Measurements from ENCODE around the gene RAB4A.
"Not testable (repeated sequence)": the region's sequence is repeated elsewhere in the genome, so short reads cannot be mapped to it uniquely, and the experiment has no call there.

The RAB4A gene

DNA sequence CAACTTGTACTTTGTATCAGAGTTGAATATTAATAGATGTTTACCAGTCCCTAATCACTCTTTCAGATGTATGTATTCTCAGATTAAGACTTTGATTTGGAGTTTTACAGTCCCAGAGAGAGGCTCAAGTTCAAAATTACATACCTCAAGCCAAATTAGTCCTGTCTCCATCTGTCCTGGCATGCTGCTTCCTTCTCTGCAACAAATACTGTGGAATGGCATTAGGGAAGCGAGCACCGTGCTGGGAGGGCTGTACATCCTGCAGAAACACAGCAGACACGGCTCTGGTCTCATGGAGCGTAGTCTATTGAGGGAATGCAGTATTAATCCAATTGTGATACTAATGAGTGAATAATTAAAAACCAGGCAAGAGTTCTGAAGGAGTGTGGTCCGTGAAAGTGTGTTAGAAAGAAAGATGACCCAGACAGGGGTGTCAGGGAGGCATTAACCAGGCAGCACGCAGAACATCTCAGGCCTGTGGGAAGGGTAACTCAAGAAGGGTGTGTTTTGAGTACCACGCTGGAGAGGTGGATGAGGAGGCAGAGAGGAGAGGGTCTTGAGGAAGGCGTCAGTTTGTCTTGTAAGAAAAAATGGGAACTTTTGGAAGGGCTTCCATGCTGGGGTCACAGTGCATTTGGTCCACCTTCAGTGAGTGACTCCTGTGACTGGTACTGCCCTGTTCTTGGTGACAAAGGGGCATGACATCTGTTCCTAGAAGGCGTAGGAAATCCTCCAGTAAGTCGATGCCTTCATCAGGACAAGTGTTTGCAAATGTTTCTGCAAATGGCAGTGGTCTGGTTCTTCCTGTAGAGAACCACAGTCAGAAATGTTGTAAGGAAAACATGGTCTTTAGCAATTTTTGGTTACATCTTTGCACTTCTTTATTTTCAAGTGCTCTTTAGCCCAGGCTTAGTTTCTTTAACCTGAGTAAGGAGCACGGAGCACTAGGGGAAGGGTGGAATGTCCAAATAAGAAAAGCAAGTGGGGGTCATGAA, 1.6 kb downstream of the RAB4A start:
- DNase-seq (ENCODE audit: low spot score): peak; percentile 54

DNA sequence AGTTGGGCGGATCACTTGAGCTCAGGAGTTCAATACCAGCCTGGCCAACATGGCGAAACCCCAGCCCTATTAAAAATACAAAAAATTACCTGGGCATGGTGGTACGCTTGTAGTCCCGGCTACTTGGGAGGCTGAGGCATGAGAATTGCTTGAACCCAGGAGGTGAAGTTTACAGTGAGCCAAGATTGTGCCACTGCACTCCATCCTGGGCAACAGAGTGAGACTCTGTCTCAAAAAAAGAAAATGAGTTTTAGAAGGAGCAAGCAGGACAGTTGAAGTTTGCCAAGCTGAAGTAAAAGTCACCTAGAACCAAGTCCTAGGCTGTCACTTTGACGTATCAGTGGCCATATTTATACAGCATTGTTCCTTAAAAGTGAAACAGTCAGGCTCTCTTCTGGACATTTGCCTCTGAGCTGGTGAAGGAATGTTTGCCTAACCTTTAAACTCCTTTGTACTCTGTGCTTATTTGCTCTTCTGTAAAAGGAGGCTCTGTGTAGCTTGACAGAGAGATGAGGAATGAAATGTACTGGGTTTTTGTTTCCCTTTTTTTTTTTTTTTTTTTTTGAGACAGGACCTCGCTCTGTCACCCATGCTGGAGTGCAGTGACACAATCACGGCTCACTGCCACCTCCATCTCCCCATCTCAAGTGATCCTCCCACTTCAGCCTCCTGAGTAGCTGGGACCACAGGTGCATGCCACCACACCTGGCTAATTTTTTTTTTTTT, 2.8 kb downstream of the RAB4A start:
- DNase-seq (ENCODE audit: low spot score): no peak

DNA sequence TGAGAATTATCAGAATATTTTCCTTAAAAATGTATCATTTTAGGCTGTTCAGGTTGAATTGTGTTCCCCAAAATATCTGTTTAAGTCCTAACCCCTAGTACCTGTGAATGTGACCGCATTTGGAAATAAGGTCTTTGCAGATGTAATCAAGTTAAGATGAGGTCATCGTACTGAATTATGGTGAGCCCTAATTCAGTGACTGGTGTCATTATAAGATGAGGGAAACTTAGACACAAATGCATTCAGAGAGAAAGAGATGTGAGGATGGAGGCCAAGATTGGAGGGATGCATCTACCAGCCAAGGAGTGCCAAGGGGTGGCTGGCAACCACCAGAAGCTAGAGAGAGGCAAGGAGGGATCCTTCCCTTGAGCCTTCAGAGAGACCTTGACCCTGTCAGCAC, 4.1 kb downstream of the RAB4A start:
- DNase-seq (ENCODE audit: low spot score): no peak

DNA sequence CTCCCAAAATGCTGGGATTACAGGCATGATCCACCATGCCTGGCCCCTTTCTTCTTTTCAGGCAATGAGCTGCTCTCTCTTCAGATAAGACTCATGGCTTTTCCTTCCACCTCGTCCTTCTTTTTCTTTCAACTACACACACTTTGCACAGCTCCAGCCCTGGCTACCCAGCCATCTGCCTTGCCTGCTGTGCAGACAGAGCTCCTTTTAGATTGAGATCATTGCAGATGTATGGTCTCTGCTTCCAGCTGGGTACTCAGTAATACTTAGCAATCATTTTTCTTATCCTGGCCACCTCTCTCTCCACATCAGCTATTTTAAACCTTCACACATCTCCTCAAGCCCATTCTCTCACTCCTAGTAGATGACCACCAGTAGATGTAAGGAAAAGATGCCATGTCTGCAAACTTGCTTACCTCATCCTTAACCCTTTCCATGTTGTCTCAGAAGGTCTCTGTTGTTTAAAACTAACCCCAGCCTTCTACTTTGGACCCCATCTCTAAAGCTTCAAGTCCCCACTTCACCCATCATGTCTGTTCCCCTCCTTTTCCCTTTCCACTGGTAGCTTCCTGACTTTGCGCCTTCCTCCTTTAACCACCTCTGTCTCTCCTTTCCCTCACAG, 7.3 kb downstream of the RAB4A start:
- DNase-seq (ENCODE audit: low spot score): no peak

DNA sequence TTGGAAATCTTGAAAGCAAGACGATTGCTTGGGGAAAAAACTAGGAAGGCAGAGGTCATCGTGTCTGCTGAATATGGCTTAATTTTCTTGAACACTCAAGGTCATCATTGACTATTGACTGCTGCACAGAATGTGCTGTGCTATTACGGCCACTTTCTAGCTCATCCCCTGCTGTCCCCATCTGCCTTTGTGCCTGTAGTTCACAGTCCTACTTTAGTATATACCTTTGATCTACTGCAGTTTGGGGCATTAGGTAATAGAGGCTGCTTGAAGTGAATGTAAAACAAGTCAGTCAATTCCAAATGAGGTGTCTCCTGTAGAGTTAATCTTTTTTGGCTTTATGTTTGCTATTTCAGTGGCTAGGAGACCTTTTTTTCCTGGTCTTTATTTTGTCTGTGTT, 8.3 kb downstream of the RAB4A start:
- no peak for DNase-seq (ENCODE audit: low spot score)

DNA sequence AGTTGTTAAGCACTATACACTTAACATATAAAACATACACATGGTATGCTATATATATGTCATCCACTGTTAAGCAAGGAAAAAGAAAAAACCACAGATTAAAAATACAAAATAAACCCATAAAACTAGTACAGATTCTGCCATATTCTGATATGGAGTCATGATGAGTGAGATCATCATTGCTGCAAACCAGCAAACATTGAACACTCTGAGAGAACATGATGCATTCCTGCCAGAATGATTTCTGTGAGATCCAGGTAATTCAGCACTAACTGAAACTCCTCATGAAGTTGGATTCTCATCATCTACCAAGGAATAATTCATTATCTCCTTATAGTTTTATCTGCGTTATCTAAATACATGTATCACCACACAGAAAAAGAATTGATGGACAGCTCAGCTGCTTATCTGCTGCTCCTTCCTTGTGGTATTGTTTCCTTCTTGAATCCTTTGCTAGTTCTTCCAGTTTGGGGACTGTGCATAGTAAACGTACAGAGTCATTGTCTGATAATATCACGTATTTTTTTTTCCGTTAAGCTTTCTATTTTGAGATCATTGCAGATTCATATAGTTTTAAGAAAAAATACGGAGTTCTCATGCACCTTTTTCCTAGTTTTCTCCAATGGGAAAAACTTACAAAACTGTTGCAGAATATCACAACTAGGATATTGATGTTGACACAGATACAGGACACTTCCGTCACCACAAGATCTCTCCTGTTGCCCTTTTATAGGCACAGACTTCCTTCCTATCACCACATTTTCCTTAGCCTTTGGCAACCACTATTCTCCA, 9.3 kb downstream of the RAB4A start:
- no peak for DNase-seq (ENCODE audit: low spot score)

DNA sequence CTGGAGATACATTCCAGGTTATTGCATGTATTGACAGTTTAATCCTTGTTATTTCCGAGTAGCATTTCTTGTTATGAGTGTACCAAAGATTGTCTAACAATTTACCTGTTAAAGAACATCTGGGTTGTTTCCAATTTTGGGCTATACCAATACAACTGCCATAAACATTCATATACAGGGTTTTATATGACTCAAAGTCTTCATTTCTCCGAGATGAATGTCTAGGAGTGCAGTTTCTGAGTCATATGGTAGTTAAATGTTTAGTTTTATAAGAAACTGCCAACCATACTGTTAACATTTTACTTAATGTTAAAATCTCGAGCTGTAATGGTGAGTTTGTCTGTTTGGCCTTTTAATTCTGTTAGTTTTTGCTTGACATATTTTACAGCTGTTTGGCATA, 10.0 kb downstream of the RAB4A start:
- DNase-seq (ENCODE audit: low spot score): no peak

DNA sequence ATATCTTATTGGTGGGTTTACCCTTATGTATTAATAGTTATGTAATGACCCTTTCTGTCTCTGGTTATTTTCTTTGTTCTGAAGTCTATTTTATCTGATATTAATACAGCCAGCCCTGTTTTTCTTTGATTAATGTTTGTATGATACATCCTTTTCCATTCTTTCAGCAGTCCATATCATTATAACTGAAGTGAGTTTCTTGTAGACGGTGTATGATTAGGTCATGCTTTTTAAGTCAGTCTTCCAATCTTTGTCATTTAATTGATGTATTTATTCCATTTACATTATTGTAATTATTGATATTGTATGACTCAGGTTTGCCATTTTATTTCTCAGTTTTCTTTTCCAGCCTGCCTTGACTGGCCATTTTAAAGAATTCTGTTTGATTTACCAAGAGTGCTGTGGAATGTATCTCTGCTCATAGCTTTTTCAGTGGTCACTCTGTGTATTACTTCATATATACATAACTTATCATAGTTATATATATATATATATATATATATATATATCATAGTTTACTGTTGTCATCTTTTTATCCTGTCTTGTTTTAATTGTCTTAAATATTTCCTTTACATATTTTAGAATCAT, 10.5 kb downstream of the RAB4A start:
- DNase-seq (ENCODE audit: low spot score): no peak

DNA sequence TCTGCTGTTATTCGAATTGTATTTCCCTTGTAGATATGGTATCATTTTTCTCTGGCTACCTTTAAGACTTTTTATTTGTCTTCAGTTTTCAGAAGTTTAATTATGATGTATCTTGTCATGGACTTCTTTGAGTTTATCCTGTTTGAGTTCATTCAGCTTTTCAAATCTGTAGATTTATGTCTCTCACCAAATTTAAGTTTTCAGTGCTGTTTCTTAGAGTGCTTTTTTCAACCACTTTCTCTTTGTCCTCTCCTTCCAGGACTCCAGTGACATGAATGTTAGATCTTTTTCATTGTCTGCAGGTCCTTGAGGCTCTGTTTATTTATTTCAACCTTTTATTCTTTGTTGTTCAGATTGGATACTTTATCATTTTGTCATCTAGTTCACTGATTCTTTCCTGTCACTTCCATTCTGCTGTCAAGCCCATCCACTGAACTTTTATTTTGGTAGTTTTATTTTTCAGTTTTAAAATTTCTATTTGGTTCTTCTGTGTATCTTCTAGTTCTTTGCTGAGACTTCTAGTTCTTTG, 11.4 kb downstream of the RAB4A start:
- no peak for DNase-seq (ENCODE audit: low spot score)

DNA sequence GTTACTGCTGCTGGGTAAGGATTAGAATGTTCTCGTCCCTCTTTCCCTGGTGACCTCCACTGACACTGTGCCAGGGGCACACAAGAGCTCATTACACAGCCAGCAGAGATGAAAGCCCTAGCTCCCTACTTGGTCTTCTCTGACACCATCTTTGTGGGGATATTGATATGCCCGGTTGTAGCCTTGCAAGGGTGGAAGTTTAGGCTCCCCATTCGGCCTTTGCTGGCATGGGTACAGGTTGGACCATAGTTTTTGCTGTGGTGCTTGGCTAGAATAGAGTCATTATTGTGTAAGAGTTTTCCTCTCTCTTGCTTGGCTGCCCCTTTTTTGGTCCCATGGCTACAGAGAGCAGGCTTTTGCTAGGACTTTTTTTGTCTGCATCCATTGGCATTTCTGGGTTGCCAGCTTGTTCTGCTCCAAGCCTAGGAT, 12.3 kb downstream of the RAB4A start:
- peak; percentile 56 for DNase-seq (ENCODE audit: low spot score)

DNA sequence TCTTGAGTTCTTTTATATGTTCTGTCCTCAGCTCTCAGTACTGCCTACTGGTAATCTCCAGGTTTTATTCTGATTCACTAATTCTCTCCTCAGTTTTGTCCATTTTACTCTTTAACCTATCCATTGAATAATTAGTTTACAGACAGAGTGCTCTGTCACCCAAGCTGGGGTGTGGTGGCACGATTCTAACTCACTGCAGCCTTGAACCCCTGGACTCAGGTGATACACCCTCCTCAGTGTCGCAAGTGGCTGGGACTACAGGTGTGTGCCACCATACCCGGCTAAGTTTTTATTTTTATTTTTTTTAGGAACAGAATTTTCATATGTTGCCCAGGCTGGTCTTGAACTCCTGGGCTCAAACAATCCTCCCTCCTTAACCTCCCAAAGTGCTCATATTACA, 14.0 kb downstream of the RAB4A start:
- DNase-seq (ENCODE audit: low spot score): no peak

DNA sequence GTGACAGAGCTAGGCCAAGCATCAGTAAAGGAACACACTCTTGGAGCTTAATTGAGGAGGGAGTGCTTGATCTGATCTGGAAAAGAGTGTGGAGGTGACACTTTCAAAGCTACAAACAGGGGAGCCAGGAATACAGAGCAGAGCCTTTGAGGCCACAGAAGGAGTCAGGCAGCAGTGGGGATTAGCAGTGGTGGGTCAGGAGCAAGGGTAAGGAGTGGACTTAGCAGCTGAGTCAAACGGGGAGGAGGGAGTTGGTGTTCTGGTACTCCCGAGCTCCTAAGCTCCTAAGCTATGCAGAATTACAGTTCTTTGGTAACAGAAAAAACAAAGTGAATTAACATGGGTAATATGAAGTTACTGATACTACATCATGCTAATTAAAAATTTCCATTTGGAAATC, 14.5 kb downstream of the RAB4A start:
- no peak for DNase-seq (ENCODE audit: low spot score)

DNA sequence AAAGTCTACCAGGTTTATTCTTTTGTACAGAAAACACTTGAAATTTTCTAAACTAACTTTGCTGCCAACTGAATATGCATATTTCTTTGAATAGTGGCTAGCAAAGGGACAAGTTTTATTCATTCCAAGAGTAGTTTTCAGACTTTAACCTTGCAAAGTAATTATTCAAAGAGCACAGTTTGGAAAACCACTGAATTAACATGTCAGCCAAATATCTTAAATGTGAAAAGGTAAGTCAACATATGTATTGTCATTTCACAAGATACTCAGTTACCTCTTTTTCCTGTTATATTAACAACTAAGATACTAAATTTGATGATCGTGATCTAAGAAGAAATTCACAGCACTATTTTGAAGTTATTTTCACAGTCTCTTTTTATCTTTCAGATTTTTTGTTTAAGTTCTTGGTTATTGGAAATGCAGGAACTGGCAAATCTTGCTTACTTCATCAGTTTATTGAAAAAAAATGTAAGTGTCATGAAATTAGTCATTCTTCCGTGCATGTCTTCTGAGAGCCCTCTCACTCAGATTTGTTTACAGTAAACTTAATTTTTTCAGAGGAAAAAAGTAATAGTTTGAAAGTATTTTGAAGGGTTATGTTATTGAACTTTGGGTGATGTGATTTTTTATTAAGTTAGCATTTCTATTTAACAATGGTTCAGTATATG, 15.3 kb downstream of the RAB4A start:
- DNase-seq (ENCODE audit: low spot score): no peak

DNA sequence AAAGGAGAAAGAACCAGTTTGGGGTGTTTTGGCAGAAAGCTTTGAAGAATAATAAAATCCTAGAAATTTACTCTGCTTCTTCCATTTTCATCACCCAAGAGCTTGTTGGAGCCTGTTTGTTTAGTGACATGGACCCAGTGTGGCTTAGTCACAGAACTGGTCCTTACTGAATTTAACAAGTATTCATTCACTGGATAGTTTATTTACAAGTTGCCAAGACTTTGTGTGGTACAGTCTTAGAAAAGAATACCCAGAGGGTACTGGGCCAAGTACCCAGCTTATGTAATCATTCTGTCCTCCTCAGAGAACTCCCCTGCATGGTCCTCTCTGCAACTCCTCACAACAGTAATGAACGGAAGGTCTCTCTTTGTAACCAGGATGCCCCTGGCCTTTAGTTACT, 16.4 kb downstream of the RAB4A start:
- DNase-seq (ENCODE audit: low spot score): peak; percentile 39

DNA sequence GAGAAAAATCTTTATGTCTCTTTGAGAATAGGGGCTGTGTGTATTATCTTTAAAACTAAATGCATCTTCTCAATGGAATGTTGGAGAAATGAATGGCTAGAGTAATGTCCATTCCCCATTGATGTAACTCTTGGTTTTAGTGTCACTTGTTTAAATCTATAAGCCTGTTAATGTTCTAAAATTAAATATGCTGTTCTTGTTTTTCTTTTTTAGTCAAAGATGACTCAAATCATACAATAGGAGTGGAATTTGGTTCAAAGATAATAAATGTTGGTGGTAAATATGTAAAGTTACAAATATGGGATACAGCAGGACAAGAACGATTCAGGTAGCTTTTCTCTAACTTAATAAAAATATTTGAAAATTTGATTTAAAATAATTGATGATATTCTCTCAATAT, 17.6 kb downstream of the RAB4A start:
- DNase-seq (ENCODE audit: low spot score): no peak

DNA sequence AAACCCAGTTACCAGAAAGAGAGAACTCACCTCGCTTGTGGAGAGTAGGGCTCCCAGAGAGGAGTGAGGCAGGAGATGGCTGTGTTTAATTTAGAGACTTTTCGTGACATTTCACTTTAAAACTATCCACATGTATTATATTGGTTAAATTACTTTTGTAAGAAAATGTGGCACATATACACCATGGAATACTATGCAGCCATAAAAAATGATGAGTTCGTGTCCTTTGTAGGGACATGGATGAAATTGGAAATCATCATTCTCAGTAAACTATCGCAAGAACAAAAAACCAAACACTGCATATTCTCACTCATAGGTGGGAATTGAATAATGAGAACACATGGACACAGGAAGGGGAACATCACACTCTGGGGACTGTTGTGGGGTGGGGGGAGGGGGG, 20.8 kb downstream of the RAB4A start:
- DNase-seq (ENCODE audit: low spot score): not testable (repeated sequence)

DNA sequence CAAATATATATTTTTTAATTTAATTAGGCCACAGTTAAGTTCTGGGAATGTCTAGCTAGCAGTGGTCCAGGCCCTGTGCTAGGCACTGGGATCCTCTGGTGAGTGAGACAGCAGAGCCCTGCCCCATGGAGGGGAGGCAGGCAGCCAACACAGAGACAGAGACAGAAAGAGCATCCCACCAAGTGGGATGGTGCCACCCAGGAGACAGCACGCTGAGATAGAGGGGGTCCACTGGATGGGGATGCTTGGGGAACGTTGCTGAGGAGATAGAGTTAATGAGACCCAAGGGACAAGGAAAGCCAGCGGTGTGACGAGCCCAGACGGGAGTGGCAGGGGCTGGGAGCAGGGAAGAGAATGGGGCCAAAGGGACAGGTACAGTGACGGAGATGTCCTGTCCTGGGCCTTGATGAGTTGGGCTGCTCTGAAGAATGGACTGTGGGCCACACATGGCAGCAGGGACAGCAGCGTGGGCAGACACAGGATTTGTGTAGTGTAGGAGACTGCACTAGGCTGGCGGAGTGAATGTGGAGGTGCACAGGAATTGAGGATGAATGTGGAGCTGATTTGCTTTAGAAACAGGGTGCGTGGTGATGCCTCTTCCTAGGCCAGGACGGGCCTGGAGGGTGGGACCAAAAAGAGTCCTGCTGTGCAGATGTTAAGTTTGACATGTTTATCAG, 22.8 kb downstream of the RAB4A start:
- DNase-seq (ENCODE audit: low spot score): no peak

DNA sequence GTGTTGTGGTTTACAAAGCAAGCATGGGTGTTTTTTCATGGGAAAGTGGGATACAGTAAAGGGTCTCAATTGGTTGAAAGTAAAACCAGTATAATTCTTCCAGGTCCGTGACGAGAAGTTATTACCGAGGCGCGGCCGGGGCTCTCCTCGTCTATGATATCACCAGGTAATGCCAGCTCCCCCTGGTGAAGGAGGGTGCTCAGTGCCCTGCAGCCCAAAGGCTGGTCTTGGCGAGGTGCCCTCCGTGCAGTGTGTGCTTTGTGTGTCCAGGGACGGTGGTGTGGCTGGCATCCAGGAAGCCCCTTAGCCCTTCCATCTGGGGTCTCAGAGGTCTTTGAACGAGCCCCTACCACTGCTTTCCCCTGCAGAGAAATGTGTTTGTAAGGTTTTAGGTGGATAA, 24.8 kb downstream of the RAB4A start:
- DNase-seq (ENCODE audit: low spot score): no peak

DNA sequence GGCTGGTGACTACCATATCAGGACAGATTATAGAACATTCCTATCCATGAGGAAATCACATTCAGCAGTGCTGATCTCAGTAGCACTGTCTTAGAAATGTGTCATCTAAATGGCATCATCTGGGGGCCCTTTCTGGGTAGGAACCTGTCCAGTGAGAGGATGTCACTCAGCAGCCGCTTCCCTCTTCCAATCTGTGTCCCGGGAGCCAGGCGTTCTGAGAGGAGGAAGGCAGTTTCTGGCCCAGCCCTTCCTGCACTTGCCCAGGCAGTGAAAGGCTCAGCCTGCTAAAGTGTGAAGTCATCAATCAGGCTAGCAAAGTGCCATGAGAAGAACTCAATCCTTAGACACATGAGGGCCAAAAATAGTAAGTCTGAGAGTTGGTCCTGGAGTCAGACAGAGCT, 25.6 kb downstream of the RAB4A start:
- no peak for DNase-seq (ENCODE audit: low spot score)

DNA sequence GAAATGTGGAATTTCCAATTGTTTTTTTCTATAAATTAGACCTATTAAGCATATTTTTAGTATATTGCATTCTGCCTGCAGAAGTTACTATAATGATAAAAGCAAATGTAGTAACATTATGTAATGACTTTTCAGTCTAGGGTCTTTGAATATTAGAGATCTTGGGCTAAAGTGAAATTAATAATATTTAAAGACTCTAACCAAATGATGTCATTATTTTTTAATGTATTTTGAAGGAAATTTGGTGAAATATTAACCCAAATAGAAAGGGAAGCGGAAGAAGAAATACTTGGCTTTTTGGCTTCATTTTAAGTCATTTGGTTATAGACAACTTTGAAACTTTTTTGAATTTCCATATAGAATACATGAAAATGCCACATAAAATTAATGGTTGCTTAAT, 26.8 kb downstream of the RAB4A start:
- no peak for DNase-seq (ENCODE audit: low spot score)

Measured in Ammon's horn (tissue), 1 donor.